ENCODE measurements around the gene NELL1. TPM values are rescaled to one million over a fixed set of nuclear protein-coding genes. Genes with fewer than 3 reads are reported as not detected.

NELL1 gene
- total RNA-seq, 1 experiment from 2014 or later, result not detected

DNA sequence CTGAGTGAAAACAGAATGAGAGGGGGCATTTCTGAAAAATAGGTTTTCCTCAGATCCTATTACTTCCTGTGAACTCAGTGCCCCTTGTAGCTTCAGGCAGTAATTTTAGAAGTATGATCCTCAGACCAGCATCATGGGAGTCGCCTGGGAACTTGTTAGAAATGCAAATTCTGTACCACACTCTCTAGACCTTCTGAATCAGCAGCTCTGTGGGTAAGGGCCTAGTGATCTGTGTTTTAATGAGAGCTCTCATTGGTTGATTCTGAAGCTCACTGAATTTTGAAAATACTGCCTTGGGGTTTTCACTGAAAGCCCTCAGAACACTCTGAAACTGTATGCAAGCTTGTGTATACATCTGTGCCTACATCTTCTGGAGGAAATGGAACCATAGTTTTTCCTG, 876.3 kb downstream of the NELL1 start:
- no TSS peak for BruUV-seq (replicated peaks)
- intact Hi-C loops (cut with micrococcal nuclease; ENCODE audit: unreplicated experiment), result no loop called here
- Histone ChIP-seq H3K9me3 (ENCODE audit: control insufficient read depth, insufficient read depth, low read depth, low read length) (no peaks in the 10 kb centered on the region), H3K4me3 (ENCODE audit: low read depth in 2 of 2, low read length in 2 of 2) (no peak overlapping the region), H3K27me3 (ENCODE audit: control insufficient read depth, insufficient read depth, low read length) (no peaks in the 10 kb centered on the region), H3K36me3 (ENCODE audit: control insufficient read depth, insufficient read depth, low read length) (no peaks in the 10 kb centered on the region), H3K27ac (ENCODE audit: low read length) (no peak overlapping the region), H3K4me1 (ENCODE audit: control insufficient read depth, insufficient read depth, low read length) (no peaks in the 10 kb centered on the region)
- in situ Hi-C loops (cut with HindIII; ENCODE audit: low pct_unique_long_range_greater_than_20kb, low sequenced_read_pairs), result no loop called here
- ATAC-seq (no peak), DNase-seq (ENCODE audit: low read depth, low spot score) (no peak)
- TF ChIP-seq TCF7L2 (IDR thresholded peaks at IDR 0.05; ENCODE audit: low read depth, low read length), result no peak
- TF ChIP-seq, protein P1, sequence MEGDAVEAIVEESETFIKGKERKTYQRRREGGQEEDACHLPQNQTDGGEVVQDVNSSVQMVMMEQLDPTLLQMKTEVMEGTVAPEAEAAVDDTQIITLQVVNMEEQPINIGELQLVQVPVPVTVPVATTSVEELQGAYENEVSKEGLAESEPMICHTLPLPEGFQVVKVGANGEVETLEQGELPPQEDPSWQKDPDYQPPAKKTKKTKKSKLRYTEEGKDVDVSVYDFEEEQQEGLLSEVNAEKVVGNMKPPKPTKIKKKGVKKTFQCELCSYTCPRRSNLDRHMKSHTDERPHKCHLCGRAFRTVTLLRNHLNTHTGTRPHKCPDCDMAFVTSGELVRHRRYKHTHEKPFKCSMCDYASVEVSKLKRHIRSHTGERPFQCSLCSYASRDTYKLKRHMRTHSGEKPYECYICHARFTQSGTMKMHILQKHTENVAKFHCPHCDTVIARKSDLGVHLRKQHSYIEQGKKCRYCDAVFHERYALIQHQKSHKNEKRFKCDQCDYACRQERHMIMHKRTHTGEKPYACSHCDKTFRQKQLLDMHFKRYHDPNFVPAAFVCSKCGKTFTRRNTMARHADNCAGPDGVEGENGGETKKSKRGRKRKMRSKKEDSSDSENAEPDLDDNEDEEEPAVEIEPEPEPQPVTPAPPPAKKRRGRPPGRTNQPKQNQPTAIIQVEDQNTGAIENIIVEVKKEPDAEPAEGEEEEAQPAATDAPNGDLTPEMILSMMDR (IDR thresholded peaks at IDR 0.05), result no peak
- no peak for TF ChIP-seq REST (IDR thresholded peaks at IDR 0.05; ENCODE audit: insufficient read depth in 1 of 2, low read depth in 2 of 2, low read length in 1 of 2)
- no peak for TF ChIP-seq SIN3A (IDR thresholded peaks at IDR 0.05; ENCODE audit: borderline replicate concordance, insufficient read depth, low read depth, low read length)
- no peak for TF ChIP-seq POLR2AphosphoS5 (IDR thresholded peaks at IDR 0.05; ENCODE audit: low read depth, low read length)
- ChIA-PET CTCF (no interaction called here), POLR2A (no interaction called here)

DNA sequence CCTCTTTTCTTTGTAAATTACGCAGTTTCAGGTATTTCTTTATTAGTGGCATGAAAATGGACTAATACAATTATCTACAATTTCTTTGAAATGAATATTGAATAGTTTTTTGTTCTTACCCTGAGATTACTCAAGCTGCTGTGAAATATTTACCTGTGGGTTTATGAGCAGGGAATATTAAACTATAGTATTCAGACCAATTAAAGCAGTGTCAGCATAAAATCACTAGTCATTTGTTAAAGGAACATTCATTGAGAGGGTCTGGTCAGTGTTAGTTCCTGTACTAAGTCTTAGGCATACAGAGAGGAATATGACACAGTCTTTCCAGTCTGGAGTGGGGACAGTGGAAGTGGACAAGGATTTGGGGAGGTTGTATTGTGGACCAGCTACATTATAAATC, 877.3 kb downstream of the NELL1 start:
- Histone ChIP-seq H3K27me3 (ENCODE audit: control insufficient read depth, insufficient read depth, low read length) (no peaks in the 10 kb centered on the region), H3K4me3 (ENCODE audit: low read depth in 2 of 2, low read length in 2 of 2) (no peak overlapping the region), H3K36me3 (ENCODE audit: control insufficient read depth, insufficient read depth, low read length) (no peaks in the 10 kb centered on the region), H3K4me1 (ENCODE audit: control insufficient read depth, insufficient read depth, low read length) (no peaks in the 10 kb centered on the region), H3K27ac (ENCODE audit: low read length) (no peak overlapping the region), H3K9me3 (ENCODE audit: control insufficient read depth, insufficient read depth, low read depth, low read length) (no peaks in the 10 kb centered on the region)
- CTCF ChIA-PET, result no interaction called here
- no peak for TF ChIP-seq SIN3A (IDR thresholded peaks at IDR 0.05; ENCODE audit: borderline replicate concordance, insufficient read depth, low read depth, low read length)
- TF ChIP-seq REST (IDR thresholded peaks at IDR 0.05; ENCODE audit: insufficient read depth in 1 of 2, low read depth in 2 of 2, low read length in 1 of 2), result no peak
- no peak for DNase-seq (ENCODE audit: low read depth, low spot score)
- no peak for ATAC-seq
- intact Hi-C loops (cut with micrococcal nuclease; ENCODE audit: unreplicated experiment), result no loop called here
- POLR2A ChIA-PET, result no interaction called here
- BruUV-seq (replicated peaks), result no TSS peak
- in situ Hi-C loops (cut with HindIII; ENCODE audit: low pct_unique_long_range_greater_than_20kb, low sequenced_read_pairs), result no loop called here
